GM12878 (cell line): ENCODE measurements around the gene POLR2L. TPM values are rescaled to one million over a fixed set of nuclear protein-coding genes. Genes with fewer than 3 reads are reported as not detected.

Experiments used
- ATAC-seq: fragments of 200-7000 bp; cut with Tn5 transposase; 3 replicates; pipeline ENCODE4 v1.9.1; 2020; ENCODE audit warnings: mild to moderate bottlenecking, moderate library complexity
- BruUV-seq: library from RNA; stranded (reverse); fragments of 400-500 nt; replicated peaks from 2 replicates; lab custom pipeline; 2021; lab: Mats Ljungman, UMichigan
- CTCF ChIA-PET: fragments of 300-600 bp; sonication (Branson Sonifier 250); formaldehyde crosslinking; extraction: SDS; loops from one replicate; lab custom pipeline; 2021; ENCODE audit warnings: inconsistent platforms; lab: Yijun Ruan, JAX
- POLR2A ChIA-PET: fragments of 350-600 bp; formaldehyde crosslinking; extraction: SDS; loops from one replicate; lab custom pipeline; 2021; ENCODE audit warnings: inconsistent platforms; lab: Charles Lee
- RAD21 ChIA-PET: fragments of 300-600 bp; sonication (Branson Sonifier 250); formaldehyde crosslinking; loops from one replicate; lab custom pipeline; 2023; ENCODE audit warnings: antibody characterized with exemption; ENCODE audit not compliant: unreplicated experiment; lab: Charles Lee
- SMC1A ChIA-PET: fragments of 300-600 bp; sonication (Branson Sonifier 250); formaldehyde crosslinking; loops from one replicate; lab custom pipeline; 2023; ENCODE audit not compliant: unreplicated experiment, uncharacterized antibody; lab: Charles Lee
- DNase-seq: peaks from one replicate; pipeline ENCODE4 v3.0.0-alpha.2; 2011; ENCODE audit warnings: low read depth, low spot score
- FAIRE-seq: peaks from 3 replicates; lab custom pipeline; 2011; peaks lifted over from hg19 to GRCh38; lab: Jason Lieb, UNC
- H2AFZ ChIP-seq: 2 replicates; pipeline ENCODE4 v1.6.0; 2011; ENCODE audit warnings: low read depth, low read length, control low read depth; ENCODE audit not compliant: control insufficient read depth
- H3K27ac ChIP-seq: 2 replicates; pipeline ENCODE4 v1.5.1; 2011; ENCODE audit warnings: control low read depth; ENCODE audit not compliant: control insufficient read depth, insufficient read depth
- H3K27me3 ChIP-seq, 2 experiments: replicated peaks in 1 of 2; 2 replicates each; pipeline versions ENCODE4 v1.6.0 to v1.6.1; 2011; ENCODE audit warnings: low read length in 1 of 2; ENCODE audit not compliant: control insufficient read depth in 2 of 2, insufficient read depth in 2 of 2
- H3K36me3 ChIP-seq, 2 experiments: 2 replicates each; pipeline ENCODE4 v1.5.1; 2011; ENCODE audit warnings: low read length in 1 of 2; ENCODE audit not compliant: control insufficient read depth in 2 of 2, insufficient read depth in 2 of 2
- H3K4me1 ChIP-seq: 2 replicates; pipeline ENCODE4 v1.6.1; 2011; ENCODE audit warnings: mild to moderate bottlenecking, low read length, moderate library complexity, mixed read lengths; ENCODE audit not compliant: control insufficient read depth, insufficient read depth
- H3K4me2 ChIP-seq: 2 replicates; pipeline ENCODE4 v1.6.0; 2011; ENCODE audit warnings: control low read depth; ENCODE audit not compliant: control insufficient read depth, insufficient read depth
- H3K4me3 ChIP-seq: fragments of 200-600 bp; sonication (generic); 2 replicates; pipeline ENCODE4 v1.5.1; 2016
- H3K79me2 ChIP-seq: 2 replicates; pipeline ENCODE4 v1.6.0; 2011; ENCODE audit warnings: low read length; ENCODE audit not compliant: control insufficient read depth, insufficient read depth
- H3K9ac ChIP-seq: 2 replicates; pipeline ENCODE4 v1.8.0; 2011; ENCODE audit warnings: low read length, control low read depth, mixed read lengths; ENCODE audit not compliant: control insufficient read depth, insufficient read depth
- H3K9me3 ChIP-seq: replicated peaks from 3 replicates; pipeline ENCODE4 v1.5.1; 2011; ENCODE audit warnings: mild to moderate bottlenecking, low read length; ENCODE audit not compliant: control insufficient read depth, insufficient read depth
- H4K20me1 ChIP-seq: 2 replicates; pipeline ENCODE4 v1.6.0; 2011; ENCODE audit not compliant: control insufficient read depth, insufficient read depth
- BHLHE40 ChIP-seq, 2 experiments: fragments of 450-650 bp in 1 of 2; IDR thresholded peaks; 2 replicates each; pipeline ENCODE4 v1.6.1; 2011 to 2017; ENCODE audit warnings: low read depth in 2 of 2, borderline replicate concordance in 1 of 2, improper control_type of control experiment in 1 of 2, low read length in 1 of 2, mild to moderate bottlenecking in 1 of 2
- EGR1 ChIP-seq, 2 experiments: IDR thresholded peaks; 1 replicate in 1 of 2; 2 replicates in 1 of 2; pipeline ENCODE4 v1.6.1; 2011 to 2012; ENCODE audit warnings: low read depth in 2 of 2, low read length in 2 of 2, borderline replicate concordance in 1 of 2, mild to moderate bottlenecking in 1 of 2, moderate library complexity in 1 of 2
- HCFC1 ChIP-seq: fragments of 150-350 bp; IDR thresholded peaks from 2 replicates; pipeline ENCODE4 v1.6.1; 2014; ENCODE audit warnings: low read length
- JUNB ChIP-seq: IDR thresholded peaks from 2 replicates; pipeline ENCODE4 v1.6.1; 2016; ENCODE audit warnings: antibody characterized with exemption, mild to moderate bottlenecking
- NFIC ChIP-seq: IDR thresholded peaks from 2 replicates; pipeline ENCODE4 v1.6.1; 2012; ENCODE audit warnings: low read depth, mild to moderate bottlenecking, inconsistent platforms, low read length, moderate library complexity
- NR2F1 ChIP-seq: fragments of 450-650 bp; conservative IDR thresholded peaks from 2 replicates; pipeline ENCODE4 v1.6.1; 2017; ENCODE audit warnings: mild to moderate bottlenecking
- NRF1 ChIP-seq: conservative IDR thresholded peaks from 2 replicates; pipeline ENCODE4 v1.6.1; 2011; ENCODE audit warnings: mild to moderate bottlenecking, low read depth, low read length, improper control_type of control experiment
- POLR2A ChIP-seq: IDR thresholded peaks from 2 replicates; pipeline ENCODE4 v1.6.1; 2011; ENCODE audit warnings: low read depth, mild to moderate bottlenecking, low read length
- SIN3A ChIP-seq: IDR thresholded peaks from 2 replicates; pipeline ENCODE4 v1.6.1; 2012; ENCODE audit warnings: low read depth, low read length, improper control_type of control experiment
- SIX5 ChIP-seq: IDR thresholded peaks from 2 replicates; pipeline ENCODE4 v1.6.1; 2011; ENCODE audit warnings: mild to moderate bottlenecking, low read depth, low read length, moderate library complexity; ENCODE audit not compliant: severe bottlenecking
- SMAD1 ChIP-seq: fragments of 450-650 bp; IDR thresholded peaks from 2 replicates; pipeline ENCODE4 v1.6.1; 2018; ENCODE audit warnings: mild to moderate bottlenecking, low read depth; ENCODE audit not compliant: partially characterized antibody
- SP1 ChIP-seq: IDR thresholded peaks from one replicate; pipeline ENCODE4 v1.6.1; 2011; ENCODE audit warnings: low read depth, low read length
- SRF ChIP-seq, 2 experiments: IDR thresholded peaks; 2 replicates each; pipeline ENCODE4 v1.6.1; 2011; ENCODE audit warnings: low read depth in 2 of 2, low read length in 2 of 2, mild to moderate bottlenecking in 1 of 2, moderate library complexity in 1 of 2
- STAT1 ChIP-seq: fragments of 450-650 bp; conservative IDR thresholded peaks from 2 replicates; pipeline ENCODE4 v1.6.1; 2014; ENCODE audit warnings: antibody characterized with exemption, mild to moderate bottlenecking
- TAF1 ChIP-seq: IDR thresholded peaks from 2 replicates; pipeline ENCODE4 v1.6.1; 2011; ENCODE audit warnings: mild to moderate bottlenecking, low read depth, low read length, borderline replicate concordance
- ZNF207 ChIP-seq: fragments of 450-650 bp; IDR thresholded peaks from 2 replicates; pipeline ENCODE4 v1.6.1; 2014; ENCODE audit warnings: antibody characterized with exemption, mild to moderate bottlenecking, borderline replicate concordance
- ZZZ3 ChIP-seq: IDR thresholded peaks from 2 replicates; pipeline ENCODE4 v1.6.1; 2011; ENCODE audit warnings: low read depth; ENCODE audit not compliant: control insufficient read depth, insufficient read length
- WGBS: methylation state at CpG from one replicate; pipeline ENCODE4 v1.1.6; 2016; ENCODE audit warnings: low lambda C conversion rate; ENCODE audit not compliant: insufficient replicate concordance, insufficient coverage; ENCODE audit errors: missing lambda C conversion rate; 5-methylcytosine and 5-hydroxymethylcytosine counted together
- in situ Hi-C: fragments of 300-500 bp; cut with MboI; formaldehyde crosslinking; loops from 9 replicates; pipeline ENCODE4 v1.14.3; 2018; ENCODE audit warnings: mixed read lengths
- intact Hi-C: fragments of 100-400 bp; cut with micrococcal nuclease; formaldehyde crosslinking; loops from one replicate; pipeline ENCODE4 v1.14.2; 2022; ENCODE audit not compliant: unreplicated experiment
- polyA plus RNA-seq, 11 experiments: library from polyadenylated mRNA; depleted of rRNA in 4 of 11; unstranded in 6 of 11; stranded (reverse) in 5 of 11; fragments of >200 nt; fragmentation: Nextera tagmentation in 4 of 11; fragmentation: Illumina TruSeq in 1 of 11; extraction: Ambion mirVana in 4 of 11; extraction: Trizol in 1 of 11; gene quantifications; 1 replicate in 1 of 11; 2 replicates in 10 of 11; pipeline versions ENCODE4 v1.2.1 to v1.2.3, GENCODE V29; 2011 to 2016; ENCODE audit warnings: inconsistent platforms in 2 of 11, missing spikeins in 2 of 11, low read depth in 1 of 11
- total RNA-seq, 4 experiments: library from RNA; depleted of rRNA in 3 of 4; stranded (reverse); fragments of >200 nt in 3 of 4; fragmentation: Illumina TruSeq in 1 of 4; extraction: Trizol in 1 of 4; gene quantifications; 2 replicates each; pipeline versions ENCODE4 v1.2.1 to v1.2.3, GENCODE V29; 2013 to 2021
- TF ChIP-seq, protein P1 (sequence below): fragments of 450-650 bp; IDR thresholded peaks from 2 replicates; pipeline ENCODE4 v1.6.1; 2017; ENCODE audit warnings: borderline replicate concordance
- TF ChIP-seq, protein P2 (sequence below): fragments of 450-650 bp; IDR thresholded peaks from 2 replicates; pipeline ENCODE4 v1.6.1; 2017; ENCODE audit warnings: antibody characterized with exemption, mild to moderate bottlenecking, moderate library complexity

POLR2L gene
- total and polyA plus RNA-seq, 10 of the 15 experiments (the other 5 are each of a cell fraction or from before 2014, with no cell fraction given): 23.1 to 497 (median 125) TPM

DNA sequence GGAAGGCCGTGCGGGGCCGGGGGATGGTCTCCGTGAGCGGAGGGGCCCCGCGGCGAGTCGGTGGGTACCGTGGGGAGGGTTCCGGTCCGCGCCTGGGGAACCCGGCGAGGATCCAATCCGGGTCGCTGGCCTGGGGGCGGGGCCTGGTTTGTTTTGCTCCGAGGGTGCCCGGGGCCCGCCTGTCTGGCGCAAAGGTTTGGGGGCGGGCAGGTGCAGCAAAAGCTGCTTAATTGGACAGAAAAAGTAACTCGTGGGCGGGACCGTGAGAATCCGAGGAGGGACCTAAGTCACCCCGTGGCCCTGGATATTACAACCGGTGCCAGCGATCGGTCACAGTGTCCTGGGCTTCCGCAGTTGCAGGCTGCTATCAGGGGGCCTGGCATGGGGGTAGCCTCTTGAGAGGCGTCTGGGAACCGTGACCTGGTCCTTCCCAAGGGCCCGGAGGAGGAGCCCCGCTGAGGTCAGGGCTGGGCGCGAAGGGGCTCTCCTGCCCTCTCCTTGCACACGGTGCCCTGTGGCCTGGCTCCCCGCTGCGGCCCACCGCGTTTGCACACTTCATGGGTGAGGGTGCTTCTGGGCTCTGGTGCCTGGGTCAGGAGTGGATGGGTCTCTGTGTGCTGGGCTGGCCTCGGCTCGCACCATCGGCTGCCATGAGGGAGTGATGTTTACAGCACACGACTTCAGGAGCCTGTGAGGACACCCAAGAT lies 22.2 kb downstream of the POLR2L start:
- WGBS: 2% methylated on average over 33 of the region's 47 CpGs
- BruUV-seq: TSS peak; percentile 75
- POLR2A ChIA-PET: interaction anchor here (1.0 to 4.3 kb wide), 11 partner anchors 9 to 124 kb away, joined by 3 to 33 read pairs (median 9); partner anchors contain the start of genes CD151, CRACR2B, PIDD1 and RPLP2
- ATAC-seq: peak; percentile 87
- H3K4me3 ChIP-seq: peak overlapping the region; percentile 82
- H4K20me1 ChIP-seq: no peaks in the 10 kb centered on the region; the same call in 1 of the 2 replicates
- peak overlapping the region; percentile 90 for H3K4me2 ChIP-seq
- SMC1A ChIA-PET: interaction anchor here (1.7 to 1.9 kb wide), 2 partner anchors 9 to 23 kb away, joined by 4 to 5 read pairs; partner anchors contain the start of genes POLR2L and TSPAN4
- intact Hi-C loops: no loop called here
- peak overlapping the region; percentile 51; the same call in 1 of the 2 replicates for H2AFZ ChIP-seq
- peak overlapping the region; percentile 82 for H3K9ac ChIP-seq
- no peaks in the 10 kb centered on the region; the same call in 1 of the 2 replicates for H3K4me1 ChIP-seq
- H3K79me2 ChIP-seq: peaks cover 5% of the 10 kb centered on the region
- no peaks in the 10 kb centered on the region for H3K27me3 ChIP-seq
- no peak for DNase-seq
- peak; percentile 89 for FAIRE-seq
- CTCF ChIA-PET: interaction anchor here (0.9 to 1.2 kb wide), 2 partner anchors 9 to 21 kb away, joined by 3 to 4 read pairs; no protein-coding TSS in a partner anchor
- H3K36me3 ChIP-seq: peaks cover 0 to 2% of the 10 kb centered on the region in 2 experiments; a peak in 3 of 4 replicates
- RAD21 ChIA-PET: interaction anchor here (0.6 to 1.9 kb wide), 6 partner anchors 11 to 73 kb away, joined by 3 to 13 read pairs (median 3); partner anchors contain the start of genes RPLP2 and TALDO1
- H3K27ac ChIP-seq: peak overlapping the region; percentile 73; the same call in 1 of the 2 replicates
- H3K9me3 ChIP-seq: no peaks in the 10 kb centered on the region
- in situ Hi-C loops: loop anchor here (25.0 kb wide), 1 partner anchor 1567 kb away; the partner anchor contains the start of gene CD81
- peak; percentile 11; the same call in 1 of the 2 replicates for TF ChIP-seq POLR2A
- peak in 1 of 2 experiments; percentile 54; a peak in 1 of 3 replicates for TF ChIP-seq EGR1 (IDR thresholded peaks at IDR 0.05; ENCODE audit: borderline replicate concordance in 1 of 2, low read depth in 2 of 2, low read length in 2 of 2)
- no peak for TF ChIP-seq SIN3A
- no peak for TF ChIP-seq NFIC
- TF ChIP-seq NRF1: no peak
- TF ChIP-seq, protein P1, sequence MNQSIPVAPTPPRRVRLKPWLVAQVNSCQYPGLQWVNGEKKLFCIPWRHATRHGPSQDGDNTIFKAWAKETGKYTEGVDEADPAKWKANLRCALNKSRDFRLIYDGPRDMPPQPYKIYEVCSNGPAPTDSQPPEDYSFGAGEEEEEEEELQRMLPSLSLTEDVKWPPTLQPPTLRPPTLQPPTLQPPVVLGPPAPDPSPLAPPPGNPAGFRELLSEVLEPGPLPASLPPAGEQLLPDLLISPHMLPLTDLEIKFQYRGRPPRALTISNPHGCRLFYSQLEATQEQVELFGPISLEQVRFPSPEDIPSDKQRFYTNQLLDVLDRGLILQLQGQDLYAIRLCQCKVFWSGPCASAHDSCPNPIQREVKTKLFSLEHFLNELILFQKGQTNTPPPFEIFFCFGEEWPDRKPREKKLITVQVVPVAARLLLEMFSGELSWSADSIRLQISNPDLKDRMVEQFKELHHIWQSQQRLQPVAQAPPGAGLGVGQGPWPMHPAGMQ: no peak
- TF ChIP-seq HCFC1: 0 out of 2 replicates have a peak, but pooled peaks have one; percentile 11
- no peak for TF ChIP-seq SP1
- no peak for TF ChIP-seq SIX5
- TF ChIP-seq, protein P2, sequence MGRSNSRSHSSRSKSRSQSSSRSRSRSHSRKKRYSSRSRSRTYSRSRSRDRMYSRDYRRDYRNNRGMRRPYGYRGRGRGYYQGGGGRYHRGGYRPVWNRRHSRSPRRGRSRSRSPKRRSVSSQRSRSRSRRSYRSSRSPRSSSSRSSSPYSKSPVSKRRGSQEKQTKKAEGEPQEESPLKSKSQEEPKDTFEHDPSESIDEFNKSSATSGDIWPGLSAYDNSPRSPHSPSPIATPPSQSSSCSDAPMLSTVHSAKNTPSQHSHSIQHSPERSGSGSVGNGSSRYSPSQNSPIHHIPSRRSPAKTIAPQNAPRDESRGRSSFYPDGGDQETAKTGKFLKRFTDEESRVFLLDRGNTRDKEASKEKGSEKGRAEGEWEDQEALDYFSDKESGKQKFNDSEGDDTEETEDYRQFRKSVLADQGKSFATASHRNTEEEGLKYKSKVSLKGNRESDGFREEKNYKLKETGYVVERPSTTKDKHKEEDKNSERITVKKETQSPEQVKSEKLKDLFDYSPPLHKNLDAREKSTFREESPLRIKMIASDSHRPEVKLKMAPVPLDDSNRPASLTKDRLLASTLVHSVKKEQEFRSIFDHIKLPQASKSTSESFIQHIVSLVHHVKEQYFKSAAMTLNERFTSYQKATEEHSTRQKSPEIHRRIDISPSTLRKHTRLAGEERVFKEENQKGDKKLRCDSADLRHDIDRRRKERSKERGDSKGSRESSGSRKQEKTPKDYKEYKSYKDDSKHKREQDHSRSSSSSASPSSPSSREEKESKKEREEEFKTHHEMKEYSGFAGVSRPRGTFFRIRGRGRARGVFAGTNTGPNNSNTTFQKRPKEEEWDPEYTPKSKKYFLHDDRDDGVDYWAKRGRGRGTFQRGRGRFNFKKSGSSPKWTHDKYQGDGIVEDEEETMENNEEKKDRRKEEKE: no peak
- TF ChIP-seq ZZZ3: no peak
- peak in 1 of 2 experiments; percentile 16; a peak in 1 of 4 replicates for TF ChIP-seq BHLHE40 (IDR thresholded peaks at IDR 0.05; ENCODE audit: borderline replicate concordance in 1 of 2, low read depth in 2 of 2, low read length in 1 of 2)
- TF ChIP-seq ZNF207: no peak
- TF ChIP-seq TAF1: peak; percentile 28; the same call in 1 of the 2 replicates
- TF ChIP-seq JUNB: no peak
- TF ChIP-seq SMAD1: no peak
- peak; percentile 16; the same call in 1 of the 2 replicates for TF ChIP-seq NR2F1
- TF ChIP-seq STAT1: no peak
- TF ChIP-seq SRF (IDR thresholded peaks at IDR 0.05; ENCODE audit: low read depth in 2 of 2, low read length in 2 of 2): no peak
